H1 (cell line): ENCODE data around the gene TEAD4. TPM values are rescaled to one million over a fixed set of nuclear protein-coding genes. Genes with fewer than 3 reads are reported as not detected.

Experiments used
- CTCF ChIA-PET: fragments of 300-600 bp; sonication (Branson Sonifier 250); formaldehyde crosslinking; loops from one replicate; lab custom pipeline; 2021; ENCODE audit not compliant: partially characterized antibody; lab: Charles Lee
- POLR2A ChIA-PET: fragments of 300-600 bp; sonication (Branson Sonifier 250); formaldehyde crosslinking; loops from one replicate; lab custom pipeline; 2021; ENCODE audit warnings: inconsistent platforms; ENCODE audit not compliant: partially characterized antibody; lab: Charles Lee
- DNase-seq, 2 experiments: peaks; one replicate each; pipeline versions ENCODE4 v3.0.0 to v3.0.0-alpha.2; 2010 to 2022; ENCODE audit warnings: low spot score in 2 of 2, low read depth in 1 of 2, mixed read lengths in 1 of 2
- FAIRE-seq: peaks from 2 replicates; lab custom pipeline; 2011; peaks lifted over from hg19 to GRCh38; lab: Jason Lieb, UNC
- H2AFZ ChIP-seq: 2 replicates; pipeline ENCODE4 v1.8.1; 2012; ENCODE audit warnings: low read length, inconsistent platforms
- H2AK5ac ChIP-seq: 2 replicates; pipeline ENCODE4 v1.6.1; 2013; ENCODE audit warnings: low read depth, low read length
- H2BK120ac ChIP-seq: replicated peaks from 2 replicates; pipeline ENCODE3; 2013; ENCODE audit warnings: low read depth, low read length, inconsistent platforms
- H2BK12ac ChIP-seq: 2 replicates; pipeline ENCODE4 v1.6.1; 2013; ENCODE audit warnings: low read depth, low read length
- H2BK15ac ChIP-seq: 2 replicates; pipeline ENCODE4 v1.6.1; 2013; ENCODE audit warnings: low read length
- H2BK20ac ChIP-seq: 2 replicates; pipeline ENCODE4 v1.6.1; 2013; ENCODE audit warnings: low read length
- H2BK5ac ChIP-seq: 2 replicates; pipeline ENCODE4 v1.6.1; 2013; ENCODE audit warnings: low read depth, low read length
- H3K14ac ChIP-seq: 2 replicates; pipeline ENCODE4 v1.6.1; 2013; ENCODE audit warnings: inconsistent platforms; ENCODE audit not compliant: insufficient read length
- H3K18ac ChIP-seq: 2 replicates; pipeline ENCODE4 v1.6.1; 2013; ENCODE audit warnings: low read length; ENCODE audit errors: extremely low read depth
- H3K23ac ChIP-seq: 2 replicates; pipeline ENCODE4 v1.6.1; 2013; ENCODE audit warnings: inconsistent platforms; ENCODE audit not compliant: insufficient read length
- H3K23me2 ChIP-seq: 2 replicates; pipeline ENCODE4 v1.6.1; 2013; ENCODE audit warnings: low read depth, low read length
- H3K27ac ChIP-seq: 2 replicates; pipeline ENCODE4 v1.6.1; 2011; ENCODE audit warnings: low read depth, low read length, inconsistent platforms
- H3K27me3 ChIP-seq, 4 experiments: replicated peaks in 1 of 4; 1 replicate in 1 of 4; 2 replicates in 3 of 4; pipeline versions ENCODE4 v1.6.1 to v1.8.1; 2011 to 2013; ENCODE audit warnings: low read length in 3 of 4, mild to moderate bottlenecking in 3 of 4, inconsistent platforms in 2 of 4, mixed read lengths in 2 of 4, moderate library complexity in 1 of 4; ENCODE audit not compliant: control insufficient read depth in 3 of 4, insufficient read depth in 3 of 4; ENCODE audit errors: extremely low read depth in 1 of 4
- H3K36me3 ChIP-seq, 4 experiments: 2 replicates each; pipeline versions ENCODE4 v1.6.1 to v1.8.1; 2011 to 2013; ENCODE audit warnings: mild to moderate bottlenecking in 4 of 4, low read length in 3 of 4, moderate library complexity in 2 of 4, control low read depth in 1 of 4, inconsistent platforms in 1 of 4; ENCODE audit not compliant: insufficient read depth in 4 of 4, control insufficient read depth in 2 of 4
- H3K4ac ChIP-seq: replicated peaks from 2 replicates; pipeline ENCODE3; 2013; ENCODE audit warnings: low read length, low read depth, mixed read lengths, inconsistent platforms; ENCODE audit not compliant: insufficient read length
- H3K4me1 ChIP-seq, 4 experiments: replicated peaks in 1 of 4; 1 replicate in 1 of 4; 2 replicates in 3 of 4; pipeline versions ENCODE4 v1.6.1 to v1.8.1; 2011 to 2013; ENCODE audit warnings: low read length in 3 of 4, inconsistent platforms in 2 of 4, mixed read lengths in 1 of 4; ENCODE audit not compliant: insufficient read depth in 4 of 4, control insufficient read depth in 3 of 4
- H3K4me2 ChIP-seq, 2 experiments: 2 replicates each; pipeline versions ENCODE4 v1.6.1 to v1.8.1; 2011 to 2013; ENCODE audit warnings: low read depth in 2 of 2, low read length in 2 of 2, control low read depth in 1 of 2, inconsistent platforms in 1 of 2, mild to moderate bottlenecking in 1 of 2; ENCODE audit not compliant: insufficient read depth in 1 of 2
- H3K4me3 ChIP-seq, 4 experiments: fragments of 200-600, 300-600 bp in 1 of 4; sonication (generic), shearing (Covaris generic), sonication (Bioruptor Twin) in 1 of 4; 2 replicates each; pipeline versions ENCODE4 v1.5.1 to v1.8.1; 2011 to 2016; ENCODE audit warnings: low read length in 4 of 4, low read depth in 3 of 4, control low read depth in 2 of 4, inconsistent platforms in 2 of 4, mild to moderate bottlenecking in 2 of 4, mixed read lengths in 1 of 4, moderate library complexity in 1 of 4; ENCODE audit not compliant: insufficient read depth in 2 of 4; ENCODE audit errors: extremely low read depth in 1 of 4
- H3K56ac ChIP-seq: replicated peaks from 2 replicates; pipeline ENCODE3; 2013; ENCODE audit warnings: low read depth, mild to moderate bottlenecking, mixed read lengths, low read length, inconsistent platforms; ENCODE audit not compliant: insufficient read length
- H3K79me1 ChIP-seq: 2 replicates; pipeline ENCODE4 v1.6.1; 2013; ENCODE audit warnings: low read depth, low read length, control low read depth
- H3K79me2 ChIP-seq, 2 experiments: 2 replicates each; pipeline versions ENCODE4 v1.6.1 to v1.8.1; 2012 to 2013; ENCODE audit warnings: low read length in 2 of 2, mild to moderate bottlenecking in 2 of 2, inconsistent platforms in 1 of 2; ENCODE audit not compliant: insufficient read depth in 2 of 2, control insufficient read depth in 1 of 2
- H3K9ac ChIP-seq, 4 experiments: replicated peaks in 1 of 4; 1 replicate in 1 of 4; 2 replicates in 3 of 4; pipeline versions ENCODE4 v1.6.1 to v1.8.1; 2011 to 2013; ENCODE audit warnings: low read depth in 3 of 4, low read length in 3 of 4, control low read depth in 2 of 4, mild to moderate bottlenecking in 2 of 4, moderate library complexity in 2 of 4, inconsistent platforms in 1 of 4; ENCODE audit errors: extremely low read depth in 1 of 4
- H3K9me3 ChIP-seq, 2 experiments: 2 replicates each; pipeline versions ENCODE4 v1.6.1 to v1.8.1; 2012 to 2013; ENCODE audit warnings: mild to moderate bottlenecking in 2 of 2, moderate library complexity in 2 of 2, control low read depth in 1 of 2, inconsistent platforms in 1 of 2, low read depth in 1 of 2, low read length in 1 of 2, mixed read lengths in 1 of 2; ENCODE audit not compliant: insufficient read depth in 2 of 2
- H4K20me1 ChIP-seq, 2 experiments: replicated peaks in 1 of 2; 2 replicates each; pipeline versions ENCODE3 to v1.8.1; 2011 to 2013; ENCODE audit warnings: inconsistent platforms in 2 of 2, low read length in 2 of 2, mild to moderate bottlenecking in 1 of 2; ENCODE audit not compliant: insufficient read depth in 2 of 2, control insufficient read depth in 1 of 2
- H4K5ac ChIP-seq: 2 replicates; pipeline ENCODE4 v1.6.1; 2013; ENCODE audit warnings: low read length, low read depth, mixed read lengths, inconsistent platforms; ENCODE audit not compliant: insufficient read length
- H4K8ac ChIP-seq: 2 replicates; pipeline ENCODE4 v1.8.0; 2013; ENCODE audit warnings: mild to moderate bottlenecking, moderate library complexity, low read length, inconsistent platforms; ENCODE audit not compliant: insufficient read depth; ENCODE audit errors: extremely low read depth
- H4K91ac ChIP-seq: replicated peaks from 2 replicates; pipeline ENCODE3; 2013; ENCODE audit warnings: low read length, mixed read lengths, inconsistent platforms; ENCODE audit not compliant: insufficient read length
- ASH2L ChIP-seq: fragments of 200-600, 300-600 bp; sonication (generic); IDR thresholded peaks from one replicate; pipeline ENCODE4 v1.7.1; 2017; ENCODE audit warnings: low read length
- BRCA1 ChIP-seq: IDR thresholded peaks from 2 replicates; pipeline ENCODE4 v1.6.1; 2012; ENCODE audit warnings: low read depth, low read length, improper control_type of control experiment
- CHD2 ChIP-seq: IDR thresholded peaks from 2 replicates; pipeline ENCODE4 v1.6.1; 2012; ENCODE audit warnings: low read length, improper control_type of control experiment
- KDM4A ChIP-seq: IDR thresholded peaks from one replicate; pipeline ENCODE4 v1.7.1; 2012; ENCODE audit warnings: low read depth, mild to moderate bottlenecking, moderate library complexity, low read length, inconsistent platforms; ENCODE audit not compliant: severe bottlenecking
- MAFK ChIP-seq: IDR thresholded peaks from 2 replicates; pipeline ENCODE4 v1.6.1; 2012; ENCODE audit warnings: low read depth, mild to moderate bottlenecking, improper control_type of control experiment, low read length
- PHF8 ChIP-seq: fragments of 200-600 bp; sonication (generic); conservative IDR thresholded peaks from 2 replicates; pipeline ENCODE4 v1.7.1; 2012; ENCODE audit warnings: low read depth, mild to moderate bottlenecking, inconsistent platforms, low read length, moderate library complexity
- POU5F1 ChIP-seq: IDR thresholded peaks from 2 replicates; pipeline ENCODE4 v1.6.1; 2011; ENCODE audit warnings: low read depth, mild to moderate bottlenecking, low read length, moderate library complexity
- RXRA ChIP-seq: IDR thresholded peaks from 2 replicates; pipeline ENCODE4 v1.6.1; 2011; ENCODE audit warnings: low read depth, mild to moderate bottlenecking, low read length, moderate library complexity; ENCODE audit not compliant: insufficient read depth
- SIN3A ChIP-seq, 2 experiments: IDR thresholded peaks in 1 of 2; conservative IDR thresholded peaks in 1 of 2; 2 replicates each; pipeline ENCODE4 v1.6.1; 2011 to 2012; ENCODE audit warnings: low read length in 2 of 2, improper control_type of control experiment in 1 of 2, low read depth in 1 of 2, mild to moderate bottlenecking in 1 of 2
- SIRT6 ChIP-seq: IDR thresholded peaks from one replicate; pipeline ENCODE4 v1.7.1; 2012; ENCODE audit warnings: low read length, inconsistent platforms
- SUZ12 ChIP-seq: fragments of 200-600 bp; sonication (generic); IDR thresholded peaks from 2 replicates; pipeline ENCODE4 v1.6.1; 2012; ENCODE audit warnings: mild to moderate bottlenecking, inconsistent platforms, low read length, moderate library complexity, mixed read lengths
- TBP ChIP-seq: IDR thresholded peaks from 2 replicates; pipeline ENCODE4 v1.6.1; 2011; ENCODE audit warnings: low read depth, low read length, improper control_type of control experiment
- TCF12 ChIP-seq: IDR thresholded peaks from 2 replicates; pipeline ENCODE4 v1.6.1; 2011; ENCODE audit warnings: low read depth, mild to moderate bottlenecking, low read length
- ZNF274 ChIP-seq: IDR thresholded peaks from 2 replicates; pipeline ENCODE4 v1.7.0; 2012; ENCODE audit warnings: low read length, borderline replicate concordance; ENCODE audit errors: extremely low read depth
- WGBS, 2 experiments: shearing (Covaris generic) in 1 of 2; methylation state at CpG; one replicate each; pipeline versions ENCODE4 v1.1.6 to v1.1.7; 2013 to 2015; ENCODE audit warnings: low lambda C conversion rate in 2 of 2, mixed read lengths in 2 of 2, inconsistent platforms in 1 of 2, low coverage in 1 of 2, missing lambda C conversion rate in 1 of 2; ENCODE audit not compliant: insufficient replicate concordance in 2 of 2, insufficient coverage in 1 of 2, insufficient read length in 1 of 2; ENCODE audit errors: extremely low coverage in 1 of 2, missing lambda C conversion rate in 1 of 2; 5-methylcytosine and 5-hydroxymethylcytosine counted together
- polyA plus RNA-seq, 7 experiments: library from polyadenylated mRNA; depleted of rRNA in 3 of 7; stranded (reverse) in 5 of 7; unstranded in 2 of 7; fragments of >200 nt in 5 of 7; fragments of 200-250 nt in 2 of 7; gene quantifications; 1 replicate in 5 of 7; 2 replicates in 1 of 7; 4 replicates in 1 of 7; pipeline versions ENCODE4 v1.2.1 to v1.2.3, GENCODE V29; 2011 to 2013; ENCODE audit warnings: missing spikeins in 2 of 7, mixed read lengths in 2 of 7
- total RNA-seq: library from RNA; stranded (reverse); fragmentation: NEBNext Ultra II Directional; extraction: Animal tissue kit (Norgen Biotek cat#: 25700); gene quantifications from 2 replicates; pipeline ENCODE4 v1.2.1, GENCODE V29; 2021
- TF ChIP-seq, protein P1 (sequence below): IDR thresholded peaks from 2 replicates; pipeline ENCODE4 v1.6.1; 2012; ENCODE audit warnings: inconsistent platforms

The TEAD4 gene
- total and polyA plus RNA-seq, 2 of the 8 experiments (the other 6 are each of a cell fraction or from before 2014, with no cell fraction given): 56.7 to 116 TPM

- Histone ChIP-seq H3K36me3 (peaks cover 3 to 22% (median 18%) of the 10 kb centered on the region in 4 experiments; a peak in 7 of 8 replicates), H4K20me1 (peaks cover 0 to 10% of the 10 kb centered on the region in 2 experiments), H3K9ac (no peak overlapping the region), H3K79me1 (peaks cover 4% of the 10 kb centered on the region), H2BK120ac (no peak overlapping the region), H3K79me2 (no peaks in the 10 kb centered on the region), H2BK20ac (no peak overlapping the region), H4K5ac (no peak overlapping the region), H3K4me2 (no peak overlapping the region), H3K23ac (no peak overlapping the region), H3K27me3 (no peaks in the 10 kb centered on the region), H3K27ac (no peak overlapping the region), H2AFZ (no peak overlapping the region), H3K14ac (no peak overlapping the region), H3K56ac (no peak overlapping the region), H3K4ac (no peak overlapping the region), H4K8ac (no peak overlapping the region), H2BK15ac (no peak overlapping the region), H3K4me1 (no peaks in the 10 kb centered on the region), H3K4me3 (no peak overlapping the region), H2BK5ac (no peak overlapping the region), H3K23me2 (no peaks in the 10 kb centered on the region), H3K9me3 (no peaks in the 10 kb centered on the region), H2AK5ac (no peak overlapping the region), H2BK12ac (no peak overlapping the region), H4K91ac (no peak overlapping the region), H3K18ac (no peak overlapping the region)
- CTCF ChIA-PET: interaction anchor here (0.8 to 3.4 kb wide), 5 partner anchors 11 to 29 kb away, joined by 3 to 11 read pairs (median 3); no protein-coding TSS in a partner anchor
- POLR2A ChIA-PET: interaction anchor here (1.5 kb wide), 1 partner anchor 10 kb away, joined by 3 read pairs; no protein-coding TSS in a partner anchor
- DNase-seq (no peak), FAIRE-seq (no peak)
- WGBS, 2 experiments: 84% methylated on average over 7 of the region's 7 CpGs; no CpG with 5 or more reads in 1 of the 2 experiments
- no peak for TF ChIP-seq TCF12
- no peak for TF ChIP-seq SIRT6
- no peak for TF ChIP-seq SUZ12
- no peak for TF ChIP-seq PHF8
- TF ChIP-seq ZNF274: no peak
- no peak for TF ChIP-seq CHD2
- TF ChIP-seq, protein P1, sequence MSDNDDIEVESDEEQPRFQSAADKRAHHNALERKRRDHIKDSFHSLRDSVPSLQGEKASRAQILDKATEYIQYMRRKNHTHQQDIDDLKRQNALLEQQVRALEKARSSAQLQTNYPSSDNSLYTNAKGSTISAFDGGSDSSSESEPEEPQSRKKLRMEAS: no peak
- TF ChIP-seq BRCA1: no peak
- TF ChIP-seq KDM4A: no peak
- no peak for TF ChIP-seq TBP
- no peak for TF ChIP-seq SIN3A (conservative IDR thresholded peaks at IDR 0.05 in 1 of 2, IDR thresholded peaks at IDR 0.05 in 1 of 2; ENCODE audit: low read depth in 1 of 2, low read length in 2 of 2)
- no peak for TF ChIP-seq MAFK
- TF ChIP-seq RXRA: no peak
- TF ChIP-seq ASH2L: no peak
- TF ChIP-seq POU5F1: no peak
These were observed 68.9 kb downstream of the TEAD4 start for GRCh38 chr12:3028108-3028507.
